NCI-H1092 treated with DMSO at 0.1 percent for 48 hours (cell line): ENCODE data around the gene NR3C2.
"Not testable (repeated sequence)": the region's sequence is repeated elsewhere in the genome, so short reads cannot be mapped to it uniquely, and the experiment has no call there.

Source experiments
- DNase-seq: peaks from one replicate; lab custom pipeline; 2025; lab: John Stamatoyannopoulos, UW

Gene NR3C2

DNA sequence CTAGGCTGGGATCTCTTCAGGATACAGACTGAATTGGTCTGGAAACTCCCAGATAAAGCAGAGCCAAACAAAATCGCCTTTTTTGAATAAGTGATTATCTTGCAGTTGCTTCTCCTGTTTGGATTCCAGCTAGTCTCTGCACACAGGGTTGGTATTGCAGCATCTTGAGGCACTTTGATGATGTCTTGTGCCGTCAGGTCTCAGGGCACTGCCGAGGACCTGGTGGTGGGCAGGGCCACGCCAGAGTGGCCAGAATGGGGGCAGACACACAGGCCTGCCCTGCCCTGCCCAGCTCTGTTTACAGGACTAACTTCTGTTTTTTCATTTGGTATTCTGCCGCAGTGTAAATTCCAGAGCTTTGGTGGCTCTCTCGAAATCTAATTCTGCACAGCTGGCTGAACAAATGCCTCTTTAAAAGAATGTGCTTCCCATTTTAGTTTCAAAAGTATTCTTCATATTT, 276.1 kb downstream of the NR3C2 start:
- no peak for DNase-seq

DNA sequence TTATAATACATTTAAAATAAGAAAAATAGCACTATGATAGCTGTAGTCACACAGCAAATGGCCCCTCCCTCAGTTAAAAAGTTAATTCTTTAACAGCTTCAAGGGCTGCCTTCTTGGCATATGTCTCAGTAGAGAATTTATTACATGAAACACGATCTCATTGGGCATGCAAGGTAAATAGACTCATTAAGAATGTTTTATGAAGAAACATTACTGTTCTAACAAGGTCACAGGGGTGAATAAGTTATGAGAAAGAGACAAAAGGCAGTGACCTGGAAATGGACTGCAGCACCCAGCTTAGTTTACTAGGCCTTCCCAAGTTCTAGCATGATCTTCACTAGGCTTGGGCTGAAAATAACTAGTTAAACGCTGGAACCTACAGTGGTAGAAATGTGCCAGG, 277.7 kb downstream of the NR3C2 start:
- DNase-seq = no peak

DNA sequence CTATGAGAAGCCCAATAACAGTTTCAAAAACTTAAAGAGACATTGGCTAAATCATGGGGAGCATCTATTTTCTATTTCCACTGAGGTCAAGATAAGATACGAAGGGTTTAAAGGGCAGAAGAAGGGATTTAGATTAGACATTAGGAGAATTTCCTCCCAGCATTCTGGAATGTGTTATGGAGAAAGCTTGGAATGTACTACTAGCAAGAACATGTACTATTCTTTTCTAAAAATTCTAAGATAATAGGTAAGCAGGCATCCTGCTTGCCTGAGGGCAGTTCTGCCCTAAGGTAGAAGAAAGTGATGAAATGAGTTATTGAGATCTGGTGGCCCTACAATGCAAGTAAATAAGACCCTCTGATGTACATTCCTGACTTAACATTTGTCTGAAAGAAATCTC, 279.2 kb downstream of the NR3C2 start:
- no peak for DNase-seq

DNA sequence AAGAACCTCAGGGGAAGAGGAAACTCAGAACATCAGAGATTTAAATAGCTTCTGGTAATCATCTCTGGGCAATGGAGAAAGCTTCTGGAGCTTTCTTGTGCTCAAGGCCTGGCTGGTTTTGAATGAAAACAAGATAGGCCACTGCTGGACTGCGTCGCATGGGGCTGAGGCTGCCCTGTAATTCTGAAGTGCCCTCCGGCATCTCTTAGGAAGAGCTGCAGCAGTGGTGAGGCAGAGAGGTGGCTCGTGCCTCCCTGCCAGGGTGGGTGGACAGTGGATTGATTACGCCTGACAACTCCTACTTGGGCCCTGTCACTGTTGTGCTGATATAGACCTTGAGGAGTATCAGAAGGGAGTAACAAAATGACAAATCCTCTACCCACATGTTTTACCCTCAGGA, 279.7 kb downstream of the NR3C2 start:
- DNase-seq = no peak

DNA sequence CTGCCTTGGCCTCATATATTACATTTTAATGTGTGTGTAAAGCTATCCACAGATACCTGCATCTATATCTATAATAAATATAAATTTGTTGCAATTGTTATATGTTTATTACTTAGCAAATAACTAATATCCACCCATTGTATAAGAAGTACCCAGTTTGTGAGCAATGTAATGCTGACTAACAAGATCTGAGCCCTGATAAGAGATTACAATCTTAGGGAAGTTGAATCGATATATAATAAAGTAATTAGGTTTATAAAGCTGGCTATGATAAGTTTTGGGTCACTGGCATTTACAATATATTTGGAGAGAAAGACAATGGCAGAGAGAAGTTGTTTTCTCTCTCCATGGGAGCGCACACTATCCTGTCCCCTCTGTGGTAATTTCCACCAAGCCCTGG, 280.6 kb downstream of the NR3C2 start:
- DNase-seq = no peak

DNA sequence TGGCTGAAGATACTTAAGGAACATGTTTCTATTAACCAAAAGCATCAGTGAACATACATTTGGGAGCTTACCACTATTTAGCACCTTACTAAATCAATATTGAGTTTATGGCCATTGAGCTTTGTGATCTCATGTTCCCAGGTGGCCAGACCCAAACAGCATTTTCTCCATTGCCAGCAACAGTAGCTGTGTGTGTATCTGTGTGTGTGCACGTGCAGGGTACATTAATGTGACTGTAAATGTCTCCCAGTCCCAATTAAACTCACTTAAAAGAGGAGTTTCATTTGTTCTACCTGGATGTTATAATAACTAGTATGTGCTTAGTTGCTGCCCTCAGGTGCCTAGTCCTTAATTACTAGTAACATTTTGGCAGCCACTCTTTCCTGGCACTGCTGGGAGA, 282.4 kb downstream of the NR3C2 start:
- no peak for DNase-seq

DNA sequence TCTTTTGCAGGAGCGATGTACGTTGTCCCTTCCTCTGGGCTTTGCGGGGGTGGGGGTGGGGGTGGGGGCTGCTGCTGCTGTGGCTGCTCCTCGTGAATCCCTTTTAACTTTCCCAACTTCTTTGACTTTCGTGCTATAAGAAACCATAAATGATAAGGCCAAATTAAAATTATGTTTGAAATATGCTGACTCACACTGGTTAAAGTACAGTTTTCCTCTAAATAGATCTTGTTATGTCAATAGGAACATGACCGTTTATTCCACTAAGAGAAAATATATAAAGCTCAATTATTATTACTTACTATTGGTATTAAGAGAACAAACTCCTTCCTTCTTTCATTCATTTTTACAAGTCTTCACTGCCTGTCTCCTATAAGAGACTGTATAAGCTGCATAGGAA, 287.4 kb downstream of the NR3C2 start:
- no peak for DNase-seq

DNA sequence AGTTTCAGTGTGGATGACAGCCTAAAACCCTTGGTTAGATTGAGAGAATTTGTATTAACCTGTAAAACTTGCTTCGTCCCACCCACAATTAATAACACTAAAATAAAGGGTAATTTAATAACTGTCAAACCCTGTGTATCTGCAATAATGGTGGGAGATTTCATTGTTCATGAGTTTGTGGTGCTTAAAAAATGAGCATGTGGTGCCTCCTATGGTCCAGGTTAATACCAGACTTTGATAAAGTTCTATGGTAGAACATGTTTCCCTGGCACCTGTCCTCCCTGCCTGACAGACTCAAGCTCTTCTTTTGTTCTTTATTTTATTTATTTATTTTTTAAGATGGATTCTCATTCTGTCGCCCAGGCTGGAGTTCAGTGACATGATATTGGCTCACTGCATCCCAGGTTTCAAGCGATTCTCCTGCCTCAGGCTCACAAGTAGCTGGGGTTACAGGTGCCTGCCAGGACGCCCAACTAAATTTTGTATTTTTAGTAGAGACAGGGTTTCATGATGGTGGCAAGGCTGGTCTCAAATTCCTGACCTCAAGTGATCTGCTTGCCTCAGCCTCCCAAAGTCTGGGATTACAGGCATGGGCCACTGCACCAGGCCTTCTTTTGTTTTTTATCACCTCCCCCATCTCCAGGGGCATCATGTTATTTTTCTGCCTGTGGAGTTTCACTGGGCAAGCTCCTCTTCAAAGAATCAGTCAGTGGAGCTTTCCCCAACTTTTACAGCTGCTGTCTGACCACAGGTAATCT, 289.2 kb downstream of the NR3C2 start:
- DNase-seq = no peak

DNA sequence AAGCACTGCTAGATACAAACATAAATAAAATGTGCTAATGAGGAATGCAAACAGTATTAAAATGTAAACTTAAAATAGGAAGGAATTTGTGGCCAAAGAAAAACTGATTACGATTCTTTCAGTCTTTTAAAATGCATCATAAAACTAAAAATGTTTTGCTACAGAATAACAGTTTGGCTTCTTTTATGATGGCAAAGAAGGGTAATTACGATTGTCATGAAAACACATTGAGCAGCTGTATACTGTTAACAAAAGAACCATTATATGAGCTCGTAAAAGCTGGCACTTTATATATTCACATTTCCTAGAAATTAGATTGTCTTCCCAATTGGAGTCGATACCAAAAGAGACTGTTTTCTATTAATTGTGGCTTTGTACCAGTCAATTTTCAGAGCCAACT, 290.4 kb downstream of the NR3C2 start:
- no peak for DNase-seq

DNA sequence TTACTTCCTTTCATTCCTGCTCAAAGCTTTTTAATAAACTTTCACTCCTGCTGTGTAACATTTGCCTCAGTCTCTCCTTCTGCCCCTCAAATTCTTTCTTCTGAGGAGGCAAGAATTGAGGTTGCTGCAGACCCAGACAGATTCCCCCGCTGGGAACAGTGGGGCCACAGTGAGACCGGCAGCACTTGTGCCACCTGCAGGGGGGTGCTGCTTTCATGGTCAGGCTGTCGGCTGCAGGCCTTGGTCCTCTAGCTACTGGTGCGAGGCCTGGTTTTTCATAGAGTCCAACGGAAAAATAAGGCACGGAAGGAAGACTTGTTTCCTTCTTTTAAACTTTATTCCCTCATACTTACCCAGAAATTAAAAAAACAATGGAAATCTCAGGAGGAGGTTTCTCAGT, 296.7 kb downstream of the NR3C2 start:
- DNase-seq = no peak

DNA sequence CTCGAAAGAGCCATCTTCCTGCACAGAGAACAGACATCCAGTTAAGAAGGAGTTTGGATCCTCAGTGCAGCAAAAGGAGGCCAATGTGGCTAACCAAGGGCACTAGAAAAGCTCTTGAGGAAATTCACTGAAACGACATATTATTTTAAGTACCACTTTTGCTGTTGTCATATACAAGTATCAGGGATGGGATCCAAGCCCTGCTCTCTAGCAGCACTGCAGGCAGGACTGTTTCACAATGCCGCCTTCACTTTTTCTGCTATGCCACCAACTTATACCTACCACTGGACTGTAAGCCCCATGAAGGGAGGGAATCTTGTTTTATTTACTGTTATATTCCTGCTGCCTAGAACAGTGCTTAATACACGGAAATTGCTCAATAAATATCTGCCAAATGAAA, 299.0 kb downstream of the NR3C2 start:
- DNase-seq = no peak

DNA sequence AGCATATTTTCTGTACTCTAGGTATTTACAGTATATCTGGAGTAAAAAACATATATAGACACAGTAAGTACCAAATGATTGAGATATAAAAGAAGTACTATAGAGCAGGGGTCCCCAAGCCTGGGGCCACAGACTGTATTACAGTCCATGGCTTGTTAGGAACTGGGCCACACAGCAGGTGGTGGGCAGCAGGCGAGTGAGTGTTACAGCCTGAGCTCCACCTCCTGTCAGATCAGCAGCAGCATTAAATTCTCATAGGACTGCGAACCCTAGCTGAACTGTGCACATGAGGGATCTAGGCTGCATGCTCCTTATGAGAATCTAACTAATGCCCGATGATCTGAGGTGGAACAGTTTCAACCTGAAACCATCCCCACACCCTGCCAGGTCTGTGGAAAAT, 300.7 kb downstream of the NR3C2 start:
- no peak for DNase-seq

DNA sequence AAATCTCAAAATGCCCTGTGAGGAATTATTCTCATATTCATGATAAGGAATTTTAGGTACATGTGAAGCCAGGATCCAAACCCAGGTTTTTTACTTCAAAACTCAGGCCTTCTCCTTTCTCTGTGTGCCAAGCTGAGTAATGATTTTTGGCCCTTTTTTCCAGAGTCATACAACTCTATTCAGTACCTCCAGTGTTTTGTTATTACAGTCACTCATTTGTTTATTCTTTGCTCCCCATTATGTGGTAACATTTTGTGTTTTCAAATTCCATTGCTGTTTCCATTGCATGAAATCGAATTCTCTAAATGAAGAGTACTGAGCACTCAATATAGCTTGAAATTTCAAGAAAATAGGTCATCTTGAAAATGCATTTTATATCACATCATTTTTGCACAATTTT, 315.4 kb downstream of the NR3C2 start:
- no peak for DNase-seq

DNA sequence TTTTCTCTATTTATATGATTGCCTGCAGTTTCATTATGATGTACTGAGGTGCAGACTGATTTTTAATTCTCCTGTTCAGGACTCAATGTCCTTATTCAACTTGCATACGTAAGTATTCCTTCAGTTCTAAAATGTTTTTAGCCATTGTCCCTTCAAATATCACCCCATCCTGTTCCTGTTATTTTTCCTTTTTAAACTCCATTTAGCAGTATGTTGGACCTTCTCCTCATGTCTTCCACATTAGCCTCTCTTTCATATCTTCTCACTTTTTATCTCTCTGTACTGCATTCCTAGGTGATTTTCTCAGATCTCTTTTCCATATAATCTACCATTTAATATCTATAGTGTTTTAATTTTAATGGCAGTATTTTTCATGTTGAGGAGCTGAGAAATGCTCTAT, 317.7 kb downstream of the NR3C2 start:
- no peak for DNase-seq

DNA sequence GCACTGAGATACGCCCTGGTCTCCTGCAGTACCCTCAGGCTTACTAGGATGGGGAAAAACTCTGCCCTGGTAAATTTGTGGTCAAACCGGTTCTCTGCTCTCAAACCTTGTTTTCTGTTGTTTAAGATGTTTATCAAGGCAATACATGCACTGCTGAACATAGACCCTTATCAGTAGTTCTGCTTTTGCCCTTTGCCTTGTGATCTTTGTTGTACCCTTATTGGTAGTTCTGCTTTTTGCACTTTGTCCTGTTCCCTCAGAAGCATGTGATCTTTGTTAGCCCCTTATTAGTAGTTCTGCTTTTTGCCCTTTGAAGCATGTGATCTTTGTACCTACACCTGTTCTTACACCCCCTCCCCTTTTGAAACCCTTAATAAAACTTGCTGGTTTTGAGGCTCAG, 319.1 kb downstream of the NR3C2 start:
- not testable (repeated sequence) for DNase-seq

DNA sequence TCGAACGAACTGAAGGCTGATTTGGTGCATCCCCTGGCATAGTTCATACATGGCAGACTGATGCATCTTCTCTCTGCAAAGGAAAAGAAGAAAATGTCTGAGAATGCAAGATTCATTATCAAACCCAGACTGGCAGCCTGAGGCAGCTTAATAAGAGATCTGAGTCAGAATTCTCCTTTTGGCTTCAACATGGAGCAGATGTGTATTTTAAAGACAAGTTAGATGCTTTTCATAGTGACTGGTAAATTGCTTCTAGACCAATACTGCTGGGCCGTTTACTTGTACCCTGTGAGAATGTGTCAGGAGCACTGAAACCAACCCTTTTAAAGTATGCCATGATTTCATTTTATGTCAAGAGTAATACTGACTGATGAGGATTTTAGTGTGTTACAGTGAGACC, 322.0 kb downstream of the NR3C2 start:
- DNase-seq = no peak

DNA sequence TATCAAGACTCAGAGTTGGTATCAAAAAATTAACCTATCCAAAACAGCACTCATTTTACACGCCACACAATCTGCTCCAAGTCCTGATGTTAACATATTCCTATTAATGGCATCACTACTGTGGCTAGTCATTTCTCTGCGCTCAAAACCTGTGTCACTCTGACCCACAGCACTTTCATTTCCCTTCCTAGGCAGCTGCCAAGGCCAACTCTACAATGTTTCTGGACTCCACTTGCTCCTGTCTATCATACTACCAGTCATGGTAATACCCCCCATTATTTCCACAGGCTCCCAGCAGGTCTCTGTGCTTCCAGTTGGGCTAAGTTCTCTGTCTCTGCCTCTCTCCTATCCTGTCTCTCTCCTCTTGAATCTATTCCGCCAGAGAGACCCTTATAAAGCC, 323.6 kb downstream of the NR3C2 start:
- no peak for DNase-seq

DNA sequence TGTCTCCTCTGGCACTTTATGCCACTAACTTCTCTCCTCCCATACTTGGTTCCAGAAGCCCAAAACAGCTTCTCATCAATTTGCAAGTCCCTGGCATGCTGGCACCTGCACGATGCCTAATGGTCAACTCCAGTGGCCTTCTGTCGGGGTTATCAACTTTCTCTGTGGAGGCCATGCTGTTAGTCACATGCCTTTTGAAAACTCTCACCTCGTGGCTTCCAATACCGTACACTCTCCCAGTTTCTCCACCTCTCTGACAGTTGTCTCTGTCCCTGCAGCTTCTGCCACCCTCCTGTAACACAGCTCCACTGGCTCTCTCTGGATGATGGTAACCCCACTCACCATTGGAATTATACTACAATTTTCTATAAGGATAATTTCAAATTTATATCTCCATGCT, 324.0 kb downstream of the NR3C2 start:
- DNase-seq = no peak

DNA sequence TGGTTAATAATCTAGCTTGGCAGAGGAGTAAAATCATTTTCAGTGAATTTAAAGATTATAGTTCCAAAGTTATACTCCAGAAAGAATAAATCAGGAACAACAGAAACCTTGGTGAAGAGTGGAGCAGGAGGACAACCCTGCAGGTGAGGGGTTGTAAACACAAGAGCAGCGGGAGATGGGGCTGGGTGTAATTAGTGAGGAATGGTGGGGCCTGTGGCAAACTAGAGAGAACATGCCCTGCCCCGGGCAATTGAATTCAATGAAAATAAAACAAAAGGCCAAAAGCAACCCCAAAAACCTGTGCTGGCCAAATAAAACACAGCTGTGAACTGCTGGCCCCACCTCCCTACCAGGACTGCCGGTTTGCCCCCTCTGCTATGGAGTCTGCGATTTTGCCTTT, 325.2 kb downstream of the NR3C2 start:
- DNase-seq = no peak

DNA sequence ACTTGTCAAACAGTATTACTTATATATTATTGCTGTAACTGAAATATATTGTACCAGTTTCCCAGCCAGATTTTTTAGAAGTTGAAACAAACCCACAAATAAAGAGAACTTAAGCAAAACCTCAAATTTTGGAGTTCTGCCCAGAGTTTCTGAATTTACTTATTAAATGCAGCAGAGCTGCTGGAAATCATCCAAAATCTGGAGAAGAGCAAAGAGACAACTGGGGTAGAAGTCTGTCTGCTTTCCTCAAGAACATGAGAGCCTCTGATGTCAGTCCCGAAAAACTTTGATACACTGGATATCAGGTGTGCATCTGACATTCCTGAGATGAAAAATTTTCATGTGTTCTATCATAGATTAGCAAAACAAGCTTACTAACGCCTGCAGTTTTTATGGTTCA, 325.9 kb downstream of the NR3C2 start:
- no peak for DNase-seq

DNA sequence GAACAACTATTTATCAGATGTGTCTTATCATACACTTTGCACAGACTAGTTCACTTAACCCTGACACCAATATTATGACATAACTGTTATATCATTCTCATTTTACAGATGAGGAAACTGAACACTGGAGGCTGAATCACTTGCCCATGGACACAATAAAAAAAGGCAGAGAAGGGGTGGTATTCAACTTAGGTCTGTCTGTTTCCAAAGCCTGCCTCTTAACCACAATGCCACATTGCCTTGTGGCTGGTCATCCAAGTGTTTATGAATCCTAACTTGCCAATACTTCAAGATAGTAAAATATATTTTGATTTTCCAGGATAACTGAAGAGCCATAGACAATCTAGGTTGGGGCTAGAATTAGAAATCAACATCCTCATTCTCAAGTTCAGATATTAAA, 327.8 kb downstream of the NR3C2 start:
- no peak for DNase-seq

DNA sequence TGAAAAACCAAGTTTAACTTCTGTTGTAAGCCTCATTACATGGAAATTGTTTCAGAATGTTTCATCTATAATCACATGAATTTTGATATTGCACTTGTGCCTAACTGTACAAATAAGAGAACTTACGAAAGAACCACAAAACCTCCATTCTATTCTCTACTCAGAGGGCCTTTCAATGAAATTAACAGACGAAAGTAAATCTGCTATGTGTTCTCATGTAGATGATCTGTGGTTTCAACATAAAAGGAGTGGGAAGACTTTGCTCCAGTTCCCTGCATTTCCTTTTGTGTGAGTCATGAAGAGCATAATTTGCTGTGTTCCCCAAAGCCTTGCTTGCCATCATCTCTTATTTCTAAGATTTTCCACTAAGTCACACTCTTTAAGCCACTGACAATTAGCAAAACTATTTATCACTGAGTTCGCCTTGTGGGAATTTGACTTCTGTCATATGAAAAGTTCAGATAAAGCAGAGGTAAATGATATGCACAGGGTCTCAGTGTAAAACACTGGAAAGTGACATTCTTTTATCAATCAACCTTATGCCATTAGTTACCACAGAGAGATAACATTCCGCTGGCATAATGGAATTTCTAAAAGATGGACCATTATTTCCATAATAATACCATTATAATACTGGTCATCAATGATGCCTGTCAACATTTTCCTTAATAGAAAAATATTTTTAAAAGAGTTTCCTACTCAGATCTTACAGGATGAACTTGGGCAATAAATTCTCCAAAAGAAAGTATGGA, 329.8 kb downstream of the NR3C2 start:
- no peak for DNase-seq

DNA sequence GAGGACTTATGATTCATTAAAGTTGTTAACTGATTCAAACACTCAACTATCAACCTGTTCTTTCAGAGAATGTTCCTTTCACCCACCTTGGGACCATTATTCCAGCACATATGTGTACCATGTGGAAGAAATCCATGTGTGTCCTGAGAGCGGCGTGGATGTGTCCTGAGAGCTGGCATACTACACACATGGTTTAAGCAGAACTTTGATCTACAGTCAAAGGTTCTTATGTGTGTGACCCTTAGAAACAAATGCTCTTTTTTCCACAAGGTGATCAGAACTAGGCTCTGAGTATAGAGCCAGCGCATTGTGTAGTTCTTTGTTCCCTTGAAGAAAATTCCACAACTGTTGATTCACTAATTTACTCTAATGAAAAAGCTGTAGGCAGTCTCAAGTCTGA, 332.0 kb downstream of the NR3C2 start:
- DNase-seq = no peak

DNA sequence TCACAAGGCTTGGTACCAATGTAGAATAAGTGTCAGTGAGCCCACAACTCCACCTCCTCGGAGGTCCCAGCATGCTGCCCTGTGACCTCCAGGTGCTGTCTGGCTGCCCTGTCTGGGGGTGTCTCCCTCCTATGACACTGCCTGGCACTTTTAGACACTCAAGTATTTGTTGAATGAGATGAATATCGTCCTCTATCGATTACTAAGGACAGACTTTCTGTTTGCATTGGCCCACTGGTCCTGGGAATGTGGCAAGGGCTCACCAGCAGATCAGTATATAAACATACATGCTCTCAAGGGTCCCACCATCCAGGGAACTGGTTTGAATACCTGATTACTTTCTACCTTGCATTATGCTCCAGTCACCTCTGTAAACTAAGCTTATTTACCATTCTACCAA, 333.0 kb downstream of the NR3C2 start:
- no peak for DNase-seq
